ENCODE results near the gene SLC4A2.
A peak's percentile ranks its signal among the peaks of the same experiment; 100 is the strongest.

SLC4A2 gene

GRCh38 chr7:151081170-151082101 lies 22.0 kb downstream of the SLC4A2 start:
- DNase-seq, result peak; percentile 71

DNA sequence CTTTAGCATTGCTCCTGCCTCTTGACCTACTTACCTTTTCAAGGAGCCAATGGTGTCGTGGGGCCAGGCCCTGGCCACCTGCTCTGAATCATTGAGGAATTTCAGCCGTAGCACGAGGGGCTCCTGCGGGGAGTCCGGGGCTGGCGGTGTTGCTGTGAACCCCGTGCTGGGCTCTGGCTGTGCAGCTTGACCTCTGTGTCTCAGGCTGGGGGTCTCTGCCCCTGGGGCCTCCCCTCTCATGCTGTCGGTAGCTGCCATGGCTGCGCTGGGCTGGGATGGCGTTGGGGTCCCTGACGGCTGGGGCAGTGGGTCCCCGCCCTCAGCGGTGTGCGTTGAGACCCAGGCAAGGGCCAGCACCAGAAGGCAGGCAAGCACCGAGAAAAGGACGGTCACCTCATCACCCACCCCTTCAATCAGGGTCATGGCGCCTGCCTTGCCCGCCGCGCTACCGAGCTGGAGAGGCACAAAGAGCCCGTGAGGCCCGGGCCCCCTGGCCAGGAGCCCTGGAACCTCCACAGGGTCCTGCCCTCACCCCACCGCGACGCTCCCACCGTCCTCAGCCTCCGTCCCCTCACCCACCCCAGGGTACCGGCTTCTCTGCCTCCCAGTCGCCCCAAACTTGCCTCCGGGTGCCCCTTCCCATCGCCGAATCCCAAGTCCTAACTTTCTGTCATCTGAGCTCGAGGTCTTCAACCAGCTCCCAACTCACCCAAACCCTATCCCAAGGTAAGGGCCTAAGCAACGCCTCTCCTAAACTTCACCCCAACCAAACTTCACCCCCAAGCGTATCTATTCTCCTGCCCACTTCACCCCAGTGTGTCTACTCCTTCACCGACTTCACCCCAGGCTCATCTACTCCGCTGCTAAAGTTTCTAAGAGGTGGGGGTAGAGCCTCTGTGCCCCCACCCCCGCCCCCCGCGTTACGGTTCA lies 23.0 kb downstream of the SLC4A2 start:
- no peak for DNase-seq

GRCh38 chr7:151083071-151083823 lies 23.9 kb downstream of the SLC4A2 start, which contains the start of gene TMUB1:
Gene TMUB1, minus strand, starts transcription at chr7:151083493. Its CDS starts 930 bp downstream, at chr7:151082563.
- peak; percentile 62 for DNase-seq

DNA sequence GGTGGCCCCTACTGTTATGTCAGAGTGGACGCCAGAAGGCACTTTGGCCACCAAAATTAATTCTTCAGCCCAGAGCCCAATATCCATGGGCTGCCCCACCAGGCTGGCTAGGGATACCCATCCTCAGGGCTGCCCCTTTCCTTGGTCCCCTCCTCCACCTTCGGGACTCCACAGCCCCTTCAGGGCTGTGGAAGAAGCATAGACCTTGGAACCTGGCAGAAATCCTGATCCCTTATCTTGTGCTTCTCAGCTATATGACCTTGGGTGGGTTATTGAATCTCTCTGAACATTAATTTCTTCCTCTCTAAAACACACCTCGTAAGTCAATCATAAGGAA lies 24.4 kb downstream of the SLC4A2 start:
- no peak for DNase-seq

- no peak for DNase-seq
Observed at GRCh38 chr7:151085329-151085690, 25.9 kb downstream of the SLC4A2 start.

- peak; percentile 66 for DNase-seq
Observed at GRCh38 chr7:151085691-151086620, 26.6 kb downstream of the SLC4A2 start, which contains the start of gene AGAP3. Gene AGAP3, plus strand, starts transcription at chr7:151086475. Its CDS starts 267 bp downstream, at chr7:151086742.

- DNase-seq, result peak; percentile 19
Observed at GRCh38 chr7:151086802-151087244, 27.4 kb downstream of the SLC4A2 start.

- DNase-seq, result peak; percentile 30
Observed at GRCh38 chr7:151087245-151088018, 28.0 kb downstream of the SLC4A2 start.

DNA sequence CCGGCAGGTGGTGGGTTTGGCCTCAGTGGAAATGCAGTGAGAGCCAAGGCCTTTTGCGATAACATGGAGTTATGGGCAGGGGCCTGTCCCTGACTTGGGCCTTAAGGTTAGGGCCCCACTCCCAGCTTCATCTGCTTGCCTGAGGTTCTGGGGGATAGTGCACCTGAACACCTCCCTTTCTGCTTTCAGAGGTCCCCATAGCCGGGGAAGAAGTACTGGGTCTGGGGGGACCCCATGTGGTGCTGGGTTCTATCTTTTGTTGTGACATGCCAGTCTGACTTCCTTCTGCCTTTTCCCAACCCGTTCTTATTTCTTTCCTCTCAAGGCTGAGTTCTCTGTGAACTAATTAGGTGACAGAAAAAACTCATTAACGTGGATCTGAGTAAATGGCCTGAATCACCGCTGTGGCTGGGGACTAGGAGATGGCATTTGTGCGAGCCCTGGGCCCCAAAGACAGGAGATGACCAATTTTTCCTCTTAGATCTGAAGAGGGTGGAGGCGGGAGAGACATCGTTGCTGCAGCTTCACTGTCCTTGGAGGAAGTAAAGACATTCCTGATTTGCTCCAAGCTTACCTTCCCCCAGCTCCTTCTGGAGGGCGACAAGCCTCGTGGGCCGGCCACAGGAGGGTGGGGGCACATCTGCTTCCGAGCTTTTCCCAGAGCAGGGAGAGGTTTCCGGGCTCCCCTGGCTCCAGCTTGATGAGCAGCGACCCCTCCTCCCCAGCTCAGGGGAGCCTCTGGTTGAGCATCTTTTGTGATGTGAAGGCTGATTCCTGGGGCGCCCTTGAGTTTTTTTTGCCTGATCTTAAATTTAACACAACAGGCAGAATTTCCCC lies 28.8 kb downstream of the SLC4A2 start:
- no peak for DNase-seq

- DNase-seq, result peak; percentile 19
Observed at GRCh38 chr7:151088856-151089699, 29.7 kb downstream of the SLC4A2 start.

- no peak for DNase-seq
Observed at GRCh38 chr7:151089893-151090730, 30.7 kb downstream of the SLC4A2 start.

- no peak for DNase-seq
Observed at GRCh38 chr7:151091003-151091402, 31.6 kb downstream of the SLC4A2 start.

DNA sequence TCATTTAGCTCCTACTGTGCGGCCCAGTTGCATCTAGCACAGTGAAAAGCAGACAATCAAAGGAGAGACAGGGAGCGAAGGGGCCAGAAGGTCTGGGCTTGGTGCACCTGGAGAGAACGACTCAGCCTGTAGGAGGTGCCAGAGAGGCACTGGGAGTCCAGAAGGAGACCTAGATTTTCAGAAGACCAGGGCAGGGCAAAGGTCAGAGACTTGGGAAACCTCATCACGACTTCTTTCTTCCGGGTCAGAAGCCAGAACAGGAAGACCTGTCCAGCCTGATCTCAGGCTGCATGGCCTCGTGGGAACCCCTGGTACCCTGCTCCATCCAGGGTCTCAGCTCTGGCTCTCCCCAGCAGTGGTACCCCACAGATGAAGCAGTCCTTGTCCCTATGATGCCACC lies 32.0 kb downstream of the SLC4A2 start:
- no peak for DNase-seq

DNA sequence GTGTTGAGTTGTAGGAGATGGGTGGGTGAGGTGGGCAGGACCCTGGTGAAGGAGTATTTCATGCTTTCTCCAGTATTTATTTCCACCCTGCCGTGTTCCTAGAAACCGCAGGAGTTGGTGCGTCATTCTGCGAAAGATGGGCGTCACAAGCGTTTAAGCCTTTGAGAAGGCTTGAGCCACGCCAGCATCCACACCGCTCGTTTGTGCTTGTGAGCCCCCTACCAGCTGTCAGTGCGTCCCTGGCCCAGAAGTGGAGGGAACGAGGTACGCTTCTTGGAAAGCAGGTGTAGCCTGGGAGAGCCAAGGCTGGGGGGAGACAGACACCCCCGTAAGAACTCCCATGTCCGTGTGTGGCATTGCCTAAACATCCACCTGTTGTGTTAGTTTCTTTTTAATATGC lies 32.6 kb downstream of the SLC4A2 start:
- no peak for DNase-seq

DNA sequence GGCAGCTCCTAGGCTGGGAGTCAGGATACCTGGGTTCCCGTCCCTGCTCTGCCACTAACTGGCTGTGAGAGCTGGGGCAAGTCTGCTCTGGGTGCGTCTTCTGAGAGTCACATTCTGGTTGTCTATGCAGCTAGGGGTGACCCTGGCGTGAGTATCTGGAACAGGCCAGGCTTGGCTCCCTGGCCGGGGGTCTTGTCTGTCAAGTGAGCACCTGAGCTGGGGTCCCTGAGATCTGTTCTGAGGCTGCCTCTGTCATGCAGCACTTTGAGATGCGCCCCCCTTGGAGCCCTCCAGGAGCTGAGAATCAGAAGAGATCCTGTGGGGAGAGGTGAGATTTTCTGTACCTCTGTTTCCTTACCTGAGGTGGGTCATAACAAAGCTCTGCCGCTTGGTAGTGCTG lies 34.4 kb downstream of the SLC4A2 start:
- DNase-seq, result no peak

- DNase-seq, result no peak
Observed at GRCh38 chr7:151094675-151095074, 35.3 kb downstream of the SLC4A2 start.

- DNase-seq, result no peak
Observed at GRCh38 chr7:151095123-151095797, 35.9 kb downstream of the SLC4A2 start.

Data from NCI-H526 treated with DMSO at 0.1 percent for 48 hours (cell line).